22Rv1 (cell line): ENCODE measurements around the gene BNC2.

Experiments used
- CTCF ChIP-seq: fragments of 450-650 bp; IDR thresholded peaks from 2 replicates; pipeline ENCODE4 v1.5.1; 2017; ENCODE audit warnings: mild to moderate bottlenecking
- ZFX ChIP-seq: fragments of 450-650 bp; IDR thresholded peaks from 2 replicates; pipeline ENCODE4 v1.6.1; 2017; ENCODE audit warnings: antibody characterized with exemption, borderline replicate concordance

DNA sequence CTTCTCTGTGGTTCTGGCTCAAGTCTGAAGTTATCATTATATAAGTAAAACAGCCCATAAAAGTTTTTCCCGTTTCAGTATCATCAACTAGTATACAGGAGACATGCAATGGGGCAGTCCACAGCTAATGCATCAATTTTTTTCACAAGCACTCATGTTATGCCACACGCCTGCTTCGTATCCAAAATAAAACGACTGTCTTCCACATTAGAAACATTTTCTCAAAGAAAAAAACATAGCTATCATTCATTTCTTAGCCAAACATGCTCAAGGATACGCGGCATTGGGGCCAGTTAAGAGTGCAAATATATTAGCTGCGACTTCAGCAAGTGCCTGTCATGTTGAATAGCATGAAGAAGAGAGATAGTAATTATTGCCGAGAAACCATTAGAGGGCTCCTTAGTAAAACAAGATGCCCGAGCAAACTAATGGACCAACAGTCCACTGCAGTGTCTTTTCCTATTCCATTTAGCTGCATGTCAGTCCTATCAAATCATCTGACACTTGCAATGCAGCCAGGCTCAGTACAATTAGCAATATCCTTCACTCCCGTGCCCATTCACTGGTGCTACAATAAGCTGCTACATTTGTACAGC lies 68.5 kb downstream of the BNC2 start:
- TF ChIP-seq CTCF (no peak), ZFX (no peak)
